HFFc6 (cell line): ENCODE measurements around the gene TSPYL2. TPM values are rescaled to one million over a fixed set of nuclear protein-coding genes. Genes with fewer than 3 reads are reported as not detected.
A peak's percentile ranks its signal among the peaks of the same experiment; 100 is the strongest.

Experiments
- DNase-seq: peaks from one replicate; pipeline ENCODE4 v3.0.0-alpha.2; 2018
- H3K27ac Mint-ChIP-seq: 2 replicates; pipeline ENCODE4 v1.8.0; 2020; ENCODE audit warnings: mild to moderate bottlenecking, mixed read lengths
- H3K27me3 Mint-ChIP-seq: 2 replicates; pipeline ENCODE4 v1.8.0; 2021; ENCODE audit warnings: mild to moderate bottlenecking, moderate library complexity, mixed read lengths; ENCODE audit not compliant: insufficient read depth
- H3K36me3 Mint-ChIP-seq: 2 replicates; pipeline ENCODE4 v1.8.0; 2021; ENCODE audit warnings: low read depth, mixed read lengths
- H3K4me1 Mint-ChIP-seq: 2 replicates; pipeline ENCODE4 v1.8.0; 2020; ENCODE audit warnings: low read depth, mixed read lengths
- H3K4me3 Mint-ChIP-seq: 2 replicates; pipeline ENCODE4 v1.8.0; 2020; ENCODE audit warnings: mild to moderate bottlenecking, moderate library complexity, mixed read lengths
- H3K9me3 Mint-ChIP-seq: 2 replicates; pipeline ENCODE4 v1.8.0; 2020; ENCODE audit warnings: mild to moderate bottlenecking, mixed read lengths
- total RNA-seq, 6 experiments: library from RNA; stranded (reverse); fragmentation: NEBNext Ultra II Directional; extraction: Animal tissue kit (Norgen Biotek cat#: 25700); gene quantifications; 2 replicates in 1 of 6; 3 replicates in 5 of 6; pipeline ENCODE4 v1.2.3, GENCODE V29; 2021
- TF ChIP-seq, protein P1 (sequence below): fragments of 200-600 bp; sonication (generic); IDR thresholded peaks from 2 replicates; pipeline ENCODE4 v1.5.0; 2021; ENCODE audit warnings: antibody characterized with exemption, mild to moderate bottlenecking

TSPYL2 gene
- total RNA-seq, 6 experiments from 2014 or later, result 20.9 to 26.7 (median 22.3) TPM

DNA sequence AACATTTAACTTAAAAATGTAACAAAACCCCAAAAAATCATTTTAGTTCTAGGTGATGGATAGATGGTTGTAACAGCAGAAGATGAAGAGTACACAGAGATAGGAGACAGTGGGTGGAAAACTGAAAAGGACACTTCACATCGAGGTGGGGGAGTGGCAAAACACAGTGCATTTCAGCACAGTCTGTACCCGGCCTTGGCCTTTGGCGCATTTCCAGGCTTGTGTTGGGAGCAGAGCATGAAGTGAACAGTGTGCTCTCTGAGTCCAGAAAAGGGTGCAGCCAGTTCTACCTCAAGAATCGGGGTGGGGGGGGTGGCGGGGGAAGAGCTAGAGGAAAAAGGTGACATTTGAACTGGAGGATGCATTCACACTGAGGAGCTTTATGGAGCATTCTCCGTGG is 4.3 kb downstream of the TSPYL2 start:
- peaks cover 41% of the 10 kb centered on the region for H3K4me1 Mint-ChIP-seq
- no peak for DNase-seq
- H3K4me3 Mint-ChIP-seq, result no peak overlapping the region
- peaks cover 12% of the 10 kb centered on the region for H3K36me3 Mint-ChIP-seq
- no peak overlapping the region for H3K27ac Mint-ChIP-seq
- peaks cover 4% of the 10 kb centered on the region for H3K27me3 Mint-ChIP-seq
- TF ChIP-seq, protein P1, sequence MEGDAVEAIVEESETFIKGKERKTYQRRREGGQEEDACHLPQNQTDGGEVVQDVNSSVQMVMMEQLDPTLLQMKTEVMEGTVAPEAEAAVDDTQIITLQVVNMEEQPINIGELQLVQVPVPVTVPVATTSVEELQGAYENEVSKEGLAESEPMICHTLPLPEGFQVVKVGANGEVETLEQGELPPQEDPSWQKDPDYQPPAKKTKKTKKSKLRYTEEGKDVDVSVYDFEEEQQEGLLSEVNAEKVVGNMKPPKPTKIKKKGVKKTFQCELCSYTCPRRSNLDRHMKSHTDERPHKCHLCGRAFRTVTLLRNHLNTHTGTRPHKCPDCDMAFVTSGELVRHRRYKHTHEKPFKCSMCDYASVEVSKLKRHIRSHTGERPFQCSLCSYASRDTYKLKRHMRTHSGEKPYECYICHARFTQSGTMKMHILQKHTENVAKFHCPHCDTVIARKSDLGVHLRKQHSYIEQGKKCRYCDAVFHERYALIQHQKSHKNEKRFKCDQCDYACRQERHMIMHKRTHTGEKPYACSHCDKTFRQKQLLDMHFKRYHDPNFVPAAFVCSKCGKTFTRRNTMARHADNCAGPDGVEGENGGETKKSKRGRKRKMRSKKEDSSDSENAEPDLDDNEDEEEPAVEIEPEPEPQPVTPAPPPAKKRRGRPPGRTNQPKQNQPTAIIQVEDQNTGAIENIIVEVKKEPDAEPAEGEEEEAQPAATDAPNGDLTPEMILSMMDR, result no peak
- H3K9me3 Mint-ChIP-seq, result no peaks in the 10 kb centered on the region

DNA sequence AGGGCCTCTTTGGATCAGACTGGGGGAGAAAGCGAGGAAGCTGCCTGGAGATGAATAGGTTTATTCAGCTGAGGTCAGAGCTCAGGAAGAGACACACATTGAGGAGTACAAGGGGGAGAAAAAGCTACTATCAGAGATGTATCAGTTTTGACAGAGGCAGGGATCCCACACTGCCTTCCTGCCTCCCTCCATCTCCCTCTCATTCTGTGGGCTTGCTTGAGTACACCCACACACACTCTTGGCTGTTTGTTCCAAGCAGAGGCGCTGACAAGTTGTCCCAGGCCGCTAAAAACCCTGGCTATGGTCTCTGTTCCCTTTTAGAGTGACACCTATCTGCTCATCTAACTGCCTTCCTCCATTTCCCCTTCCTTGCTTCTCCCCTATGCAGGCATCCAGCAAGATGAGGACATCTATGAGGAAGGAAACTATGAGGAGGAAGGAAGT is 5.2 kb downstream of the TSPYL2 start:
- Mint-ChIP-seq H3K36me3 (peaks cover 12% of the 10 kb centered on the region), H3K27ac (peak overlapping the region; percentile 99; the same call in 1 of the 2 replicates), H3K4me1 (peaks cover 41% of the 10 kb centered on the region), H3K4me3 (no peak overlapping the region), H3K27me3 (peaks cover 4% of the 10 kb centered on the region), H3K9me3 (no peaks in the 10 kb centered on the region)
- DNase-seq, result no peak
- TF ChIP-seq, protein P1, result no peak

DNA sequence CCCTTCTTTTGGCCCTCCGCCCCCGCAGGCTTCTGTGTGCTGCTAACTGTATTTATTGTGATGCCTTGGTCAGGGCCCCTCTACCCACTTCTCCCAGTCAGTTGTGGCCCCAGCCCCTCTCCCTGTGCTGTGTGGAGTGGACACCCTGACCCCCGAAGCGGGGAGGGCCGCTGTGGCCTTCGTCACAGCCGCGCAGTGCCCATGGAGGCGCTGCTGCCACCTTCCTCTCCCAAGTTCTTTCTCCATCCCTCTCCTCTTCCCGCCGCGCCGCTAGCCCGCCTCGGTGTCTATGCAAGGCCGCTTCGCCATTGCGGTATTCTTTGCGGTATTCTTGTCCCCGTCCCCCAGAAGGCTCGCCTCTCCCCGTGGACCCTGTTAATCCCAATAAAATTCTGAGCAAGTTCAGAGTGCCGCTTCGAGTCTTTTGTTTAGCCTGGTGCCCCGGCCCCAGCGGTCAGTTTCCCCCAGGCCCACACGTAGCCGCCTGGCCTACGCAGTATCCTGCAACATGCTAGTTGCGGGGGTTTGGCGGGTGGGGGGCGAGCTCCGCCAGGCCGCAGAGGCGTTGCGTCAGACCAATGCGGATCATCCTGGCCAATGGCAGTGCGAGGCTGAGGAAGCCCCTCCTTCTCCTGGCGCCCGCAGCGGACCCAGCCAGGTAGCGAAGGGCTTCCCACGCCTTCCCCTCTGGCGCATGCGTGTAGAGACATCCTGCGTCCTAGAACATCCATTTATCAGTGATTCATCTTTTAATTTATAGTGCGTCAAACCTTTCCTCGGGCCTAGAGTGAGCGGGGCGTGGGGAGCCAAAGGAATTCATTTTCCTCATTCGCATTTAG is 6.2 kb downstream of the TSPYL2 start:
- Mint-ChIP-seq H3K4me1 (peaks cover 42% of the 10 kb centered on the region), H3K36me3 (peaks cover 12% of the 10 kb centered on the region), H3K9me3 (no peaks in the 10 kb centered on the region), H3K27me3 (peaks cover 2% of the 10 kb centered on the region), H3K4me3 (peak overlapping the region; percentile 92), H3K27ac (peak overlapping the region; percentile 99)
- peak; percentile 62 for DNase-seq
- TF ChIP-seq, protein P1, result no peak

DNA sequence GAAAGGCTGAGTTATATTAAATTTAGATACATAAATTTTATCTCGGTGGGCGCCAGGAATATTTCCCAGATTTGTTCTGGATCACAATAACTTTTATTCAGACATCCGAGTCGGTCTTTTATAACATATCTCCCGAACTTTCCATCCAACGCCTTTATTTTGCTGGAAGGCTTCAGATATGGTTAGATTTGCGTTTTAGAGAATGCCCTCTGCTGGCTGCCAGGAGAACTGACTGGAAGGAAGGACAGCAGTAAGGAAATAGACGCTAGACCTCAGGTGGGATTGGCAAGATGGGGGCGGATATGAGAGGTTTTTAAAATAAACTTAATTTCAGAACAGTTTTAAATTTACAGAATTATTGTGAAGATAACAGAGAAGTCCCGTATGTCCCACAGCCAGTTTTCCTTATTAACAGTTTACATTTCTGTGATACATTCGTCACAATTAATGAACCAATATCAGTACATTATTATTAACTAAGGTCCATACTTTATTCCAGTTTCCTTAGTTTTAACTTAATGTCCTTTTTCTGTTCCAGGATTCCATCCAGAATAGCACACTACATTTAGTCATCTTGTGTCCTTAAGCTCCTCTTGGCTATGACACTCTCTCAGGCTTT is 7.2 kb downstream of the TSPYL2 start:
- peak overlapping the region; percentile 92 for H3K4me3 Mint-ChIP-seq
- peaks cover 1% of the 10 kb centered on the region; the same call in 1 of the 2 replicates for H3K27me3 Mint-ChIP-seq
- DNase-seq, result peak; percentile 46
- TF ChIP-seq, protein P1, result peak; percentile 80
- peaks cover 35% of the 10 kb centered on the region for H3K4me1 Mint-ChIP-seq
- peaks cover 10% of the 10 kb centered on the region for H3K36me3 Mint-ChIP-seq
- peak overlapping the region; percentile 99 for H3K27ac Mint-ChIP-seq
- no peaks in the 10 kb centered on the region for H3K9me3 Mint-ChIP-seq

DNA sequence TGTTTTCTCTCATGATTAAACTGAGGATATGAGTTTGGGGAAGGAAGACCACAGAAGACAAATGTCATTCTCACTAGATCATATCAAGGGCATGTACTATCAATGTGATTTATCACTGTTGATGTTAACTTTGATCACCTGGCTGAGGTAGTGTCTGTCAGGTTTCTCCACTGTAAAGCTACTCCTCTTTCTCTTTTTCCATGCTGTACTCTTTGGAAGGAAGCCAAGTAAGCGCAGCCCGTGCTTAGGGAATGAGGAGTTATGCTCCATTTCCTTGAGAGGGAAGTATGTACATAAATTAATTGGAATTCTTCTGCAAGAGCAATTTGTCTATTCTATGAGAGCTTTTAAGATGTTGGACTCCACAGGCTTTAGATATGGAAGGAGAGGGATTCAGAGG is 7.8 kb downstream of the TSPYL2 start:
- TF ChIP-seq, protein P1, result no peak
- no peak for DNase-seq
- Mint-ChIP-seq H3K36me3 (peaks cover 6% of the 10 kb centered on the region), H3K27ac (no peak overlapping the region), H3K27me3 (no peaks in the 10 kb centered on the region; the same call in 1 of the 2 replicates), H3K4me1 (peaks cover 36% of the 10 kb centered on the region), H3K9me3 (no peaks in the 10 kb centered on the region), H3K4me3 (no peak overlapping the region)
